HG02852 (cell line): ENCODE results near the gene MYH10.

ENCODE experiments used
- ATAC-seq: cut with Tn5 transposase; IDR thresholded peaks from one replicate; pipeline ENCODE4 v1.9.1; 2021; ENCODE audit warnings: mild to moderate bottlenecking, moderate library complexity; ENCODE audit not compliant: unreplicated experiment

The MYH10 gene

GRCh38 chr17:8610558-8610957 lies 20.0 kb downstream of the MYH10 start:
- no peak for ATAC-seq

GRCh38 chr17:8609910-8610309 lies 20.6 kb downstream of the MYH10 start:
- no peak for ATAC-seq

- no peak for ATAC-seq
These were observed 22.5 kb downstream of the MYH10 start for GRCh38 chr17:8608001-8608400.

- no peak for ATAC-seq
These were observed 24.1 kb downstream of the MYH10 start for GRCh38 chr17:8606401-8606800.

- ATAC-seq, result no peak
These were observed 27.8 kb downstream of the MYH10 start for GRCh38 chr17:8602679-8603078.

GRCh38 chr17:8599351-8600011 lies 31.0 kb downstream of the MYH10 start:
- ATAC-seq, result no peak

GRCh38 chr17:8598913-8599312 lies 31.6 kb downstream of the MYH10 start:
- no peak for ATAC-seq

- no peak for ATAC-seq
These were observed 36.7 kb downstream of the MYH10 start for GRCh38 chr17:8593830-8594229.

GRCh38 chr17:8593276-8593675 lies 37.2 kb downstream of the MYH10 start:
- no peak for ATAC-seq

GRCh38 chr17:8588877-8589554 lies 41.5 kb downstream of the MYH10 start:
- no peak for ATAC-seq

GRCh38 chr17:8586766-8587165 lies 43.8 kb downstream of the MYH10 start:
- no peak for ATAC-seq

- no peak for ATAC-seq
These were observed 44.6 kb downstream of the MYH10 start for GRCh38 chr17:8585911-8586310.

GRCh38 chr17:8583954-8584353 lies 46.6 kb downstream of the MYH10 start:
- no peak for ATAC-seq

- ATAC-seq, result no peak
These were observed 49.4 kb downstream of the MYH10 start for GRCh38 chr17:8580952-8581658.

- no peak for ATAC-seq
These were observed 52.7 kb downstream of the MYH10 start for GRCh38 chr17:8577868-8578267.

- ATAC-seq, result no peak
These were observed 53.8 kb downstream of the MYH10 start for GRCh38 chr17:8576559-8577294.

GRCh38 chr17:8574687-8575086 lies 55.8 kb downstream of the MYH10 start:
- no peak for ATAC-seq

GRCh38 chr17:8572764-8573163 lies 57.8 kb downstream of the MYH10 start:
- ATAC-seq, result no peak

- no peak for ATAC-seq
These were observed 66.4 kb downstream of the MYH10 start for GRCh38 chr17:8563981-8564602.

GRCh38 chr17:8563024-8563776 lies 67.3 kb downstream of the MYH10 start:
- no peak for ATAC-seq
